IMR-90 (cell line): ENCODE measurements around the gene ACTL9.
"Not testable (repeated sequence)": the region's sequence is repeated elsewhere in the genome, so short reads cannot be mapped to it uniquely, and the experiment has no call there.

Experiments
- POLR2A ChIP-seq: IDR thresholded peaks from 2 replicates; pipeline ENCODE4 v1.6.1; 2012; ENCODE audit warnings: mild to moderate bottlenecking, low read depth, low read length
- RAD21 ChIP-seq: IDR thresholded peaks from 2 replicates; pipeline ENCODE4 v1.6.1; 2012; ENCODE audit warnings: low read length, improper control_type of control experiment
- USF2 ChIP-seq: fragments of 150-350 bp; IDR thresholded peaks from 2 replicates; pipeline ENCODE4 v1.6.1; 2017; ENCODE audit warnings: mild to moderate bottlenecking, antibody characterized with exemption, low read length, low read depth
- TF ChIP-seq, protein P1 (sequence below): conservative IDR thresholded peaks from 2 replicates; pipeline ENCODE4 v1.5.1; 2012; ENCODE audit warnings: mild to moderate bottlenecking, low read depth, low read length, improper control_type of control experiment

DNA sequence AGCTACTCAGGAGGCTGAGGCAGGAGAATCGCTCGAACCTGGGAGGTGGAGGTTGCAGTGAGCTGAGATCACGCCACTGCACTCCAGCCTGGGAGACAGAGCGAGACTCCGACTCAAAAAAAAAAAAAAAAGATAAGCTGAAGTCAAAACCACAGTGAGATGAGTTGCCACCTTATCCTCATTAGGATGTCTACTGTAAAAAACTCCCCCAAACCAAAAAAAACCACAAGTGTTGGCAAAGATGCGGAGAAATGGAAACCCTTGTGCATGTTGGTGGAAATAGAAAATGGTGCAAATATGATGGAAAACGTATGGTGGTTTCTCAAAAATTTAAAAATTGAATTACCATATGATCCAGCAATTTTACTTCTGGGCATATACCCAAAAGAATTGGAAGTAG is 11.7 kb upstream of the ACTL9 start:
- not testable (repeated sequence) for TF ChIP-seq RAD21, POLR2A, USF2
- TF ChIP-seq, protein P1, sequence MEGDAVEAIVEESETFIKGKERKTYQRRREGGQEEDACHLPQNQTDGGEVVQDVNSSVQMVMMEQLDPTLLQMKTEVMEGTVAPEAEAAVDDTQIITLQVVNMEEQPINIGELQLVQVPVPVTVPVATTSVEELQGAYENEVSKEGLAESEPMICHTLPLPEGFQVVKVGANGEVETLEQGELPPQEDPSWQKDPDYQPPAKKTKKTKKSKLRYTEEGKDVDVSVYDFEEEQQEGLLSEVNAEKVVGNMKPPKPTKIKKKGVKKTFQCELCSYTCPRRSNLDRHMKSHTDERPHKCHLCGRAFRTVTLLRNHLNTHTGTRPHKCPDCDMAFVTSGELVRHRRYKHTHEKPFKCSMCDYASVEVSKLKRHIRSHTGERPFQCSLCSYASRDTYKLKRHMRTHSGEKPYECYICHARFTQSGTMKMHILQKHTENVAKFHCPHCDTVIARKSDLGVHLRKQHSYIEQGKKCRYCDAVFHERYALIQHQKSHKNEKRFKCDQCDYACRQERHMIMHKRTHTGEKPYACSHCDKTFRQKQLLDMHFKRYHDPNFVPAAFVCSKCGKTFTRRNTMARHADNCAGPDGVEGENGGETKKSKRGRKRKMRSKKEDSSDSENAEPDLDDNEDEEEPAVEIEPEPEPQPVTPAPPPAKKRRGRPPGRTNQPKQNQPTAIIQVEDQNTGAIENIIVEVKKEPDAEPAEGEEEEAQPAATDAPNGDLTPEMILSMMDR: not testable (repeated sequence)
